GM21786 (cell line): Measurements from ENCODE around the gene SLAMF9.

Experiments used
- ATAC-seq: cut with Tn5 transposase; IDR thresholded peaks from one replicate; pipeline ENCODE4 v1.9.1; 2021; ENCODE audit not compliant: unreplicated experiment

The SLAMF9 gene

DNA sequence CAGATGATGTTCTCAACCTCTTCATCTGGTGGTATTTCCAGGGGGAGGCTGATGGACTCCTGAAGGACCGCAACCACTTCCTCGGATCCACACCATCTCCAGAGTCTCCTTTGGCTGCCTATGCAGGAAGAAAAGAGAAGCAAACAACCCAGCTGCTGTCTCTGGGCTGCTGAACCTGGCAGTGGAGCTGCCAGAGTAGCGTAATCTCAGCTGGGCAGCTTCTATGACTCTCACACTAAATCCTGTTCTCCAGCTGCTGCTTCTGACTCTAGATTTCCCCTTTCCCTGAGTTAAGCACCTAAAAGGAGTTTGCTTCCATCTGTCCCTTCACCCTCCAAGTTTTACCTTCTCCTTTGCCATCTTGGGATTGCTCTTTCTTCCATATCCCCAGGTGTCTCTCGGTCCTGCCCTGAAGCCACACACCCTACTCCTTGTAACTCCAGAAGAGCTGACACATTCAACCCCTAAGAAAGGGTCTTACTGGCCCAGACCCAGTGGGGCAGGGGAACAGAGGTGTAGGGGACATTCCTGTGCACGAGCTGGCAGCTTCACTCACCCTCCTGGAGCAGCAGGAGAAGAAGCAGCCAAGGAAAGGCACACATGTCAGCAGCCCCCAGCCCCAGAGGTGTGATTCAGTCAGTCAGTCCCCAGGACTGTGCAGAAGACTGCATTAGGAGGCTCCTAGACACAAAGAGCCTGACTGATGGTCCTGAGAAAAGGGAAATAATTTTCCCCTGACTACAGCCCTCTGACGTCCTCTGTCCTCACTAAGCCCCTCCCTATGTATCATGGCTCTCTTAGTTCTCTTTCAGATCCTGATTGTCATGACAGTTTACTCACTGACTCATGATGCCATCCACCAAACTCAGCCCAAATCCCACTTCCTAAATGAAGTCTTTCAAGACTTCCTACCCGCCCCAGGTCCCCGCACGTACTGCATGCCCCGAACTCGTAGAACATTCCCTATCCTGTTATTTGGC lies at the start of gene SLAMF9:
Gene SLAMF9, minus strand, starts transcription at position 702 of the 980 bp plus-strand sequence. Its CDS starts 100 bp downstream, at position 602.
- ATAC-seq, result no peak

DNA sequence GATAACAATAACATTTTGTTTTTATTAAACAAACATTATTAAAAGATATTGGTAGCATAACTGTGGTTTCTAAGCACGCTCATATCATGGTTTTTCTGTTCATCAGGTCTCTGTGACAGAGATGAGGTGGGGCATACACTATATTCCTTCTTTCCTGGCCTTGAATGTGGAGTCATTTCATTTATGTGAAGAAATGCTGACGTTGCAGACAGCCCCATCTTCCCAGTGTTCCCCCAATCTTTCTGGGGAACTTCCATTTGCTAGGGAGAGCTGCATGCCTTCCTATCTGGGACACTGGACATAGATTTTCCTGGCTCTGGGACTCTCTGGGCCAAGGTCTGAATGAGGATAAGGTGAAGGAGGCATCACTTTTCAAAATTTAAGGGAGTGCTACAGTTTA lies 47.4 kb upstream of the SLAMF9 start:
- no peak for ATAC-seq

DNA sequence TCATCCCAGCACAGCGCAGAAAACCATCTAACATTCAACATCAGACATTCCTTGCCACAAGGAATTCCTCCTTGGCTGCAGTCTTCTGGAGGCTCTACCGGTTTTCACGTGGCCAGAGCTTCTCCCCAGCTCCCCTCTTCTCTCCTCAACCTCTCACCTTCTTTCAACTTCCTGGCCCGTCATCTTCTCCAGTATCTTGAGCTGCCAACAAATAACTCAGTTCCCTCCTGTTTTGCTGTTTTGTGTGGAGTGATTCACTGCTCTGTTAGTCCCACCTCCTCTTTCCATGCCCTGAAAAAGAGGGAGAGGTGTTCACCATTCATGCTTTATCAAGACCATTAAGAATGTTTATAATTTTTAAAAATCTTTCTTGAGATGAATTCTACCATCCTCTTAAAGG lies 45.2 kb upstream of the SLAMF9 start:
- ATAC-seq, result no peak

DNA sequence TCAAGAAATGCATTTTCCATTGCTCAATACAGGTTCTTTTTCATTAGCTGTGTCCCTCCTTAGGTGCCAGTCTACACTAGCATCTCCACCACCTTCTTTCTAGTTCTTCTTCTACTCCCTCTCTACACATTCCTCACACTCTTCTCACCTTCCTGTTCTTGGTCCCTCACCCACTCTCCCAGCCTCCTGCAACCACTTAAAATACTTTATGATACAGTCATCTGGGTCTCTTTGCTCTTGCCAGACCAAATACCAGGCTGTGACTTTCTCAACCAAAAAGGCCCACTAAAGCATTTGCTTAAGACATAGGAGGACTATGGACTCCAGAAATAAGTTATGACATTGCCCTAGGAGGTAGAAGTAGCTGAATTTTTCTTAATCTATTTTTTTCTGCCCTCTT lies 42.6 kb upstream of the SLAMF9 start:
- ATAC-seq, result no peak

DNA sequence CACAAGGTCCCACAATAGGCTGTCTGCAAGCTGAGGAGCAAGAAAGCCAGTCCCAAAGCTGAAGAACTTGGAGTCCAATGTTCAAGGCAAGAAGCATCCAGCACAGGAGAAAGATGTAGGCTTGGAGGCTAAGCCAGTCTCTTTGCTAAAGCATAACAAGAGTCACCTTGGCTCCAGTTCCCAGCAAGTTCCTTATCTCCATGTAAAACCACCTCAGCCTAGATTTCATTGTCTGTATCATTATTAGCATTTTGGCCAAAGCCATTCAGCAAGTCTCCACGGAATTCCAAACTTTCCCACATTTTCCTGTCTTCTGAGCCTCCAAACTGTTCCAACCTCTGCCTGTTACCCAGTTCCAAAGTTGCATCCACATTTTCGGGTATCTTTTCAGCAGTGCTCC lies 40.9 kb upstream of the SLAMF9 start:
- ATAC-seq, result no peak

DNA sequence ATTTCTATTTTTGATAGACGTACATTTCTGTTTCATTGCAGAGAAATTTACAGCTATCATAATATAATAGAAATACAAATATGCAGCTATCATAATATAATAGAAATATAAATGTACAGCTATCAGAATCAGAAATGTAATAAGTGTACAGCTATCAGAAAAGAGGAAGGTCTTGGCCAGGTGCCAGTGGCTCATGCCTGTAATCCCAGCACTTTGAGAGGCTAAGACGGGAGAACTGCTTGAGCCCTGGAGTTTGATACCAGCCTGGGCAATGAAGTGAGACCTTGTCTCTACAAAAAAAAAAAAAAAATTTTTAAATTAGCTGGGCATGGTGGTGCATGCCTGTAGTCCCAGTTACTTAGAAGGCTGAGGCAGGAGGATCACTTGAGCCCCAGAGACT lies 39.9 kb upstream of the SLAMF9 start:
- no peak for ATAC-seq

DNA sequence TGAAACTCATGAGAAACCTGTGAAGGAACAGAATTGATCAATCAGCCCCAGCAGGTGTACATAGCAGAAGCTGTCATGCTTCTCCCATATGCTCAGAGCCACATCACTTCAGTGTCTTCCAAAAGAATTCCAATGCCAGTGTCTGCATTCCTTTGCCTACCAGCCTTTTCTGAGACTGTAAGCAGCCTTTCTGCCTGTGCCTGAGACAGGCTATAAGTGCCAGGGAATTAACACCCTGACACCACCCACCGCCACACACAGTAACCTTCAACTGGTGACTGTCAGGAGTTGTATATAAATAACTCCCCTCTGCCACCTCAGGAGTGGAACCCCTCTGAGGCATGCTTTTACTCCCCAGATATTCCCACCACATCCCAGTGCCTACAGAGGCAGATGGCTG lies 38.1 kb upstream of the SLAMF9 start:
- ATAC-seq, result no peak

DNA sequence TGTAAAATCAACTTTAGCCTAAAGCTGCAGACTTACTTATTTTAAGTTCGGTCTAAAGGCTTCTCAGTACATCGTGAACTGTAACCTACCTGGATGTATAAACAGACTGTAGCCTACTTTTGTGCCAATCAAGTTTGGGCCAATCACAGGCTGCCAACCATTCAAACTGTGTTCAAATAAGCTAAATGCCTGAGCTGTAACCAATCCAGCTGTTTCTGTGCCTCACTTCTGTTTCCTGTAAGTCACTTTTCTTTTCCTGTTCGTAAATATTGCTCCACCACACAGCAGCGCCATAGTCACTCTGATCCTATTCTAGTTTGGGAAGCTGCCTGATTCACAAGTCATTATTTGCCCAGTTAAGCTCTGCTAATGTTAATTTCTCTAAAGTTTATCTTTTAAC lies 37.5 kb upstream of the SLAMF9 start:
- ATAC-seq, result no peak

DNA sequence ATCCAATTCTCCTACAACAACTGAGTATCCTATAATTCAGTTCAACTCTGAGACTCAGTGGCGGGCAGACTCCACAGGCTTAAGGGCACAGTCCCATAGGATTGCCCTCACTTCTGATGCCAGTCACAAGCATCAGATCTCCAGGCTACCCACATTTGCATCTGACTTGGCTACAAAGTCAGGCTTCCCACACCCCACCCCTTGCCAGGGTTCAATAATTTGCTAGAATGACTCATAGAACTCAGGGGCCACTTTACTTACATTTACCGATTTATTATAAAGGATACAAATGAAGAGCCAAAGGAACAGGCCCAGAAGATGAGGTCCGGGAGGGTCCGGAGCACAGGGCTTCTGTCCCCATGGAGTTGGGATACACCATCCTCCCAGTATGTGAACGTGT lies 36.0 kb upstream of the SLAMF9 start:
- ATAC-seq, result no peak

DNA sequence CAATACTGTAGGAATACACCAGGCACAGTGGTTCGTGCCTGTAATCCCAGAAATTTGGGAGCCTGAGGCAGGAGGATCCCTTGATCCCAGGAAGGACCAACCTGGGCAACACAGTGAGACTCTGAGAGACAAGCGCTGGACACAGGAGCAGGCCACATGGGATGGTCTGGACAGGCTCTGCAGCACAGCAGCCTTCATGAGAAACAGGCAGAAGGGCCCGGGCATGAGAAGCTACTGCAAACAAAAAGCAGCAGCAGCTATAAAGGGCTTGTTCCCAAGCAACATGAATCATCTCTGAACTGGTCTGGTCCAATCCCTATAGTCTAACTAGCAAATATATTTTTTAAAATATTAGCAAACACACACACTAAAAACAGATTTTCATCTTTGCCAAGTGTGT lies 35.5 kb upstream of the SLAMF9 start:
- no peak for ATAC-seq

DNA sequence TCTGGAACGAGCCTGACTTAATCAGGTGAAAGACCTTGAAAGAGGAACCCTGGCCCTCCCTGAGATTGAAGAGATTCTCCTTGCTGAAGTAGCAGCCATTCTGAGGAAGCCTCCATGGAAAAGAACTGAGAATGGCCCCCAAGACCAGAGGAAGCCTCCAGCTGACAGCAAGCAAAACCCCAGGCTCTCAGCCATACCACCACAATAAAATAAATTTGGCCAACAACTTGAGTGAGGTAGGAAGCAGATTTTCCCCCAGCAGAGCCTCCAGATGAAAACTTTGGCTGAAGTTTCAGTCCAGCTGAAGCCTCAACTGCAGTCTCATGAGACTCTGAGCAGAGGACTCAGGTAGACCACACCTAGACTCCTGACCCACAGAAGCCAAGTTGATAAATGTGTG lies 34.0 kb upstream of the SLAMF9 start:
- ATAC-seq, result no peak

DNA sequence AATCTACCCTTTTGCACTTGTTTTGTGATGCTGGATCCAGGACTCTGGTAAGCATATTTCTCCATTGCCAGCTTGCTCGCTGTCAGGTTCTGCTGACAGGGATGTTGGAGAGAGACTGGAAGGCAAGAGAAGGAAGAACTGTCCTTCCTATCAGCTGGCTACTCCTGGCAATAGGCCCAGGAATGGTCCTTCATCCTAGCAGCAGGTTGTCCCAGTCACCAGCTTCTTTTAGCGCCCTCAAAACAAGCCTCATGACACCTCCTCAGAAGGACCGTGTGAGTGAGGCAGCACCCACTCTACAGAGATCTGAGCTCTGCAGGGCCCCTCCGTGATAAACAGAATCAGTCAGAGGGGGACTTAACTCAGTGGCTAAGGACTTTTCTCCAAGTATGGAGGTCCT lies 33.1 kb upstream of the SLAMF9 start:
- ATAC-seq, result no peak

DNA sequence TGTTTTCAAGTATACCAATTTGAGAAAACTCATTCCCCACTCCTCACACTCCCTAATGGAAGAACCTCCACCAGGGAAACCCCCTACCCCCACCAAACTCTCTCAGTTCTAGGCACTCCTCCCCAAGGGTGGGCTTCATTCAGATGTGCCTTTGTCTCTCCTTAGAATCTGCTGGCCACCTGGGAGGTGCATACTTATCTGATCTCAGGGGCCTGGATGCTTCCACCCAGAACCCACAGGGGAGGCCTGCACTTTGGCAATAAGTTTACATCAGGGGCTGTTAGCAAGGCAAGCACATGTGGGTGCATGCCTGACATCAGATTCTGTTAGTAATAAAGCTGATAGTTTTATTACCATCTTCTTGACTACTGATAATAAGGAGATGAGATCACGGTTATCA lies 32.5 kb upstream of the SLAMF9 start:
- no peak for ATAC-seq

DNA sequence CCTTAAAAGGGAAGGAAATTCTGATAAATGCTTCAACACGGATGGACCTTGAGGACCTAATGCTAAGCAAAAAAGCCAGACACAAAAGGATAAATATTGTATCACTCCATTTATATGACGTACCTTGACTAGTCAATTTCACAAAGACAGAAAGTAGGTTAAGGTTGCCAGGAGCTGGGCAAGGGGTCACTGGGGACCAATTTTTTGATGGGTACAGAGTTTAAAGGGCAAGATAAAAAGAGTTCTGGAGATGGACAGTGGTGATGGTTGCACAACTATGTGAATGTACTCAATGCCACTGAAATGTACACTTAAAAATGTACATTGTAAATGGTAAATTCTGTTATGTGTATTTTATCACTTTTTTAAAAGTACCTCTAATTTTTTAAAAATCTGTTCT lies 32.1 kb upstream of the SLAMF9 start:
- no peak for ATAC-seq

DNA sequence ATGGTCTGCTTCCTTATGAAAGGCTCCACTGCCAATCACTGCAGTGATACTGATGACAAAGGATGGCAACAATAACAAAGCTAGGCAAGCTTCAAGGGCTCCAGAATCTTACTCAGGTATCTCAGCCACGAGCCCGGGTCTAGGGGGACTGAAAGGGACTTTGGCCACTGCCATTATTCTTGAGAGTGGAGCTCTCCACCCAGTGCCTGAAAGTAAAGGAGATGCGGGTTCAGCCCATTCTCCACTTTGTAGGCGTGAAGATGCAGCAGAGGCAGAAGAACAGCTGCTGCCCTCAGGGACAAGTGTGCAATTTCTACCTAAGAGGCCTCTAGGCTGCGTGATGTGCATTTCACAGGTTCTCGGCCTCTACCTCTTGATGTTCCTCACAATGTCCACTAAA lies 31.4 kb upstream of the SLAMF9 start:
- ATAC-seq, result no peak

DNA sequence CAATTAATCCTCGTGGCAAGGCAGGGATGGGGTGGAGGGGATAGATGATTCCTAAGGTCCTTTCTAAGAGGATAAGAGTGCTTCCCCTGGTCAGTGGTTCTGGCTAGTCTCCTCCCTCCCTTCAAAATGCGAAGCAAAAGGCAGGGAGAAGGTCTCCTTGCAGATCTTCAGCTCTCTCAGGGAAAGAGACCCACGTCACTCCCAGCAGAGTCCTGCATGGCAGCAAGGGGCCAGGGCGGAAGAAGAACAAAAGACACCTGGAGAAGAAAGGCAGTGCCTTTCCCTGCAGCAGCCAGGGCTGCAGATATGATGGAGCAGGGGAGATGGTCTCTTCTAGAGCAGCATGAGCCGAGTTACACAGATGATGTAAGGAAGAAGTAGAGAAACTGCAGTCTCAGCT lies 29.6 kb upstream of the SLAMF9 start:
- ATAC-seq, result no peak

DNA sequence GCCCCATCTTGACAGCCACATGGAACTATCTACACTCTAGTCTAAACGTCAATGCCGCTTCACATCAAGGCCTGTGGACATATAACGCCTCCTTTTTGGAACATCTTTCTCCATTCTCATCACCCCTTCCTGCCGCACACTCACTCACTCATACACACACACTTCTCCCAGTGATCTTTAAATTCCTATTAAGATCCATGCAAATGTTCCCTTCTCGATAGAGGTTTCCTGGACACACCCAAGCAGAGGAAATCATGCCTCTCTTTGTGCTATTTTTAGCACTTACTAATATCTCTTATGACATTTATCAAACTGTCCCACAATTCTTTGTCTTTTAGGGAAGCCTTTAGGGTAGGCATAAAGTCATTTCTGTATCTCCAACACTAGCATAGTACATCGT lies 28.2 kb upstream of the SLAMF9 start:
- ATAC-seq, result no peak

DNA sequence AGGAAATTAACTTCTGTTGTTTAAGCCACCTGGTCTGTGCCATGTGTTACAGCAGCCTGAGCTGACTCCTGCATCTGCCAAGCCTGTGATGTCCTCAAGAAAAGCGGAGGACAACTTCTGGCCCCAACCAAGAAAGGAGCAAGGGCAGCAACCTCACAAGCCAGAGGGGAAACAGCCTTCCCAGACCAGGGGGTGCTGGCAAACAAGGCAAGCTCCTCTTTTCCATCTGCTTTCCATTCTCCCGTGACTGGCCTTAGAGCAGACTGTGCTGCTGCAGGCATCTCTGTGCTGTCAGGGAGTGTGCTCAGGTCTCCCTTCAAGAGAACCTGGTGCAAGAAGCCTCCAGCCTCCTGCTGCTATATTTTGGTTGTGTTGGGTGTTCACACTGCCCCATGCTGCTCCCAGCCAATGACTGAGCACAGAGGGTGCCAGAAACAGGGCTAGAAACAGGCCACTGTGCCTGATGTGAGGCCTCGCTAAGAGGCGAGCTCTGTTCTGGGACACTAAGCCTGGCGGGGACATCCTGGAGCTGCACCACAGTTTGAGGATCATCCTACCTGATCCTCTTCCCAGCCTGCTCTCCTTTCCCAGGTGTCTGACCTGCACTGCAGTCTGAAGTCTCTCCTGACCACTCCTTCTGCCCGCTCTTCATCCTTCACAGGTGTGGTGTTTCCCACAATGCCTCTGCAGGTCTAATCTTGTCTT lies 27.5 kb upstream of the SLAMF9 start:
- no peak for ATAC-seq

DNA sequence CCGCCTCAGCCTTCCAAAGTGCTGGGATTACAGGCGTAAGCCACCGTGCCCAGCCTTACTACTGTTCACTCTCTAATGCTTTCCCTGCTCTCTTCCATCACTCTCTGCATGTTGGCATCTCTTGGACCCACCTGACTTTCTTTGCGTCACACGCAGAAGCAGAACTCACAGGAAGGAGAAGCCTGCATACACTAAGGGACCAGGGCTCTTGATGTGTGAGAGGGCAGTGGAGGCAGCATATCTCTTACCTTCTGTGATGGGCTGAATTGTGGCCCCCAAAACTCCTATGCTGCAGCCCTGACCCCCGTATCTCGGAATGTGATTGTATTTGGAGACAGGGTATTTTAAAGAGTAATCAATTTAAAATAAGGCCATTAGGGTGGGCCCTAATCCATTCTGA lies 26.7 kb upstream of the SLAMF9 start:
- no peak for ATAC-seq

DNA sequence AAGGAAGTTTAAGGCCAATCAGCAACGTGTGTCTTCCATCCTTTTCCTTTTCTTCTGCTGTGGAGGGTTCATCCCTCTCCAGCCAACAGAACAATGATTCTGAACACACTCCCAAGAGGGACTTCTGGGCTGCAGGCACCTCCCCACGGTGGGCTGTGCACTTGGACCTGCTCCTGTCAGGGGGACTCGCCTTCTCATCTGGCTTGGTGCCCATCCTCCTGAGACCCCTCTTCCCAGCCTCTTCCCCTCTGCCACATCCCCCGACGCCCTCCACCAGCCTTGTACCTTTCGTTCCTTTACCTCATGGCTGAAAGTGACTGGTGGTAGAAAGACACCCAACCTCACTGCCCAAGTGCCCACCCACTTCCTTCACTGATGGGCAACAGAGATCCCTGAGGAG lies 26.0 kb upstream of the SLAMF9 start:
- ATAC-seq, result no peak

DNA sequence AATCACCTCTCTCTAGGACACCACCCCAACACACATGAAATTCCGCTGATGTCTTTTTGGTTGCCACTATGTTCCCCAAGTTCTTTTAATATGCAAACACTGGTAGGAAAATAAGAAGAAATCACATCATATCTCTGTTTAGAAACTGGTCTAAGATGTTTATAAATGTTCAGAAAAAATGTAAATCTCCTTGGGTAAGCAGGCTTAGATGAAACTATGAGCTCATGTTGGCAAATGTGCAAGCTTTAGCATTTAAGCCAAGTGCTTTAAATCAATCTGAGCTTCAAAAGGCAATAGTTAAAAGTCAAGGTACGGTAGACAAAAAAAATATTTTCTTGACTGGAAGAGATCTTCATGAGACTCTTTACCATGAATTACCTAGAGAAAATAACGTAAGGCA lies 25.2 kb upstream of the SLAMF9 start:
- ATAC-seq, result no peak

DNA sequence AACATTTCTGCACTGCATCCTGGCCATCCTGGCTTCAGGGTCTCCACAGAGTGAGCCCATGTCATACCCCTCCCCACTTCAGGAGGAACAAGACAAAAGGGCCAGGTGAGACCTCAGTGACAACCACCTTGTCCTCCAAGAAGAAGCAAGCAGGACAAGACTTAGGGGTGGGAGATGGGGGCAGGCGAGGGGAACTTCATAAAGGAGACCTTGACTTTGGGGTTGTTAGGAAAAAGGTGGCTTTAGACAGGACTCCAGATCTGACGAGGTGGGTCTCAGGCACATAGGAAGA lies 24.0 kb upstream of the SLAMF9 start:
- ATAC-seq, result no peak
